GM12864 (cell line): ENCODE results near the gene CCSER2.

Source experiments
- DNase-seq: peaks from one replicate; pipeline ENCODE4 v3.0.0-alpha.2; 2011; ENCODE audit warnings: low read depth
- H3K4me3 ChIP-seq: 2 replicates; pipeline ENCODE4 v1.5.1; 2011; ENCODE audit warnings: mild to moderate bottlenecking, low read depth, low read length, control low read depth
- TF ChIP-seq, protein P1 (sequence below): IDR thresholded peaks from 2 replicates; pipeline ENCODE4 v1.5.1; 2011; ENCODE audit warnings: low read depth, mild to moderate bottlenecking, moderate library complexity, low read length, control low read depth, inconsistent platforms; ENCODE audit errors: missing control alignments

CCSER2 gene

DNA sequence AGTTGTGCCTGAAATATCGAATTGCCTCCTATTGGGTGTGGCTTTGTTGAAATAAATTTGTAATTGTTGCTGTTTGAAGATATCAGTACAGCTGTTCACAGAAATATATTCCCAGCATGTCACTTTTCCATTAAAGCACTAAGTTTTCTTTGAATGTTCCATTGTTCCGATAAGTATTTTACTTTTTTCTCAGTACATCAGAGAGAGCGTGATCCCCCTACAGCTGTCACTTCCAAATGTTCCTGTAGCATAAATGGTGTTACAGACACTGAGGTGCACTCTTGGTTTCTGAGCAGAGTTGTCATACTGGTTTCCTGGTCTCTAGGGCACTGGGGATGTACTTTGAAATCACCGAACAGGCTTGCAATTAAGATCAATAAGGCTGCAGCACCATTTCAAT, 189.2 kb downstream of the CCSER2 start:
- H3K4me3 ChIP-seq = no peak overlapping the region
- no peak for DNase-seq
- TF ChIP-seq, protein P1, sequence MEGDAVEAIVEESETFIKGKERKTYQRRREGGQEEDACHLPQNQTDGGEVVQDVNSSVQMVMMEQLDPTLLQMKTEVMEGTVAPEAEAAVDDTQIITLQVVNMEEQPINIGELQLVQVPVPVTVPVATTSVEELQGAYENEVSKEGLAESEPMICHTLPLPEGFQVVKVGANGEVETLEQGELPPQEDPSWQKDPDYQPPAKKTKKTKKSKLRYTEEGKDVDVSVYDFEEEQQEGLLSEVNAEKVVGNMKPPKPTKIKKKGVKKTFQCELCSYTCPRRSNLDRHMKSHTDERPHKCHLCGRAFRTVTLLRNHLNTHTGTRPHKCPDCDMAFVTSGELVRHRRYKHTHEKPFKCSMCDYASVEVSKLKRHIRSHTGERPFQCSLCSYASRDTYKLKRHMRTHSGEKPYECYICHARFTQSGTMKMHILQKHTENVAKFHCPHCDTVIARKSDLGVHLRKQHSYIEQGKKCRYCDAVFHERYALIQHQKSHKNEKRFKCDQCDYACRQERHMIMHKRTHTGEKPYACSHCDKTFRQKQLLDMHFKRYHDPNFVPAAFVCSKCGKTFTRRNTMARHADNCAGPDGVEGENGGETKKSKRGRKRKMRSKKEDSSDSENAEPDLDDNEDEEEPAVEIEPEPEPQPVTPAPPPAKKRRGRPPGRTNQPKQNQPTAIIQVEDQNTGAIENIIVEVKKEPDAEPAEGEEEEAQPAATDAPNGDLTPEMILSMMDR = no peak

DNA sequence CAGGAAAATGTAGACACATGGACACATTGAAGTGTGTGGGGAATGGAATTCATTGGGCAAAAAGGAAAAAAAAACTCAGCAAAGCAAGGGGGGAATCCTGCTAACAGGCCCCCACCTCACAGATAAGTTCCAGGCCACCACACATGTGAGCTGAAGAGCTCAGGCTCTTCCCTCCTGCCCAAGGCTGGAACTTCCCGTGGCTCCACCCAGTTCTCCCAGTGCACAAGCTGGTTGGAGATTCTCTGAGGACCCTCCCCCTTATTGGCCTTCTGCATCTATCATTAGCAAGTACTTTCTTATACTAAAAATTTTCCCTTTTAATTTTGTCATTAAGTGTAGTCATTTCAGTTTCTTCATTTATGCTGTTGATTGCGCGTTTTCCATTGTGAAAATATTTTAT, 190.8 kb downstream of the CCSER2 start:
- TF ChIP-seq, protein P1 = no peak
- no peak overlapping the region for H3K4me3 ChIP-seq
- no peak for DNase-seq

DNA sequence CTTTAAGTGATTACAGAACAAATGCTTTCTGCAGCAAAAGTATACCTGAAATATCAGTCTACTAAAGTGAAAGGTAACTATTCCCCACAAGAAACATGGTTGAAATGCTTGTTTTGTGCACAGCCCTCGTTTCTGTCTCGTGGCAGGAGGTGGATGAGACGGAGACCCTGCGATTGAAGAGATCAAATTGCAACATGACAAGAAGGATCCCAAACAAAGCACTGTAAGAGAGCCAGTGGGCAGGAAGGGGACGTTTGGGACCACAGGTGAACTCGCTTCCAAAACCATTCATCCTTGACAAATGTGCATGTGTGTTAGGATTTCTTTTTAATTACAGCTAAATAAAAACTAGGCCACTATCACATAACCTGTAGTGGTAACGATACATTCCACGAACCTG, 192.6 kb downstream of the CCSER2 start:
- H3K4me3 ChIP-seq = no peak overlapping the region
- DNase-seq = no peak
- TF ChIP-seq, protein P1 = no peak

DNA sequence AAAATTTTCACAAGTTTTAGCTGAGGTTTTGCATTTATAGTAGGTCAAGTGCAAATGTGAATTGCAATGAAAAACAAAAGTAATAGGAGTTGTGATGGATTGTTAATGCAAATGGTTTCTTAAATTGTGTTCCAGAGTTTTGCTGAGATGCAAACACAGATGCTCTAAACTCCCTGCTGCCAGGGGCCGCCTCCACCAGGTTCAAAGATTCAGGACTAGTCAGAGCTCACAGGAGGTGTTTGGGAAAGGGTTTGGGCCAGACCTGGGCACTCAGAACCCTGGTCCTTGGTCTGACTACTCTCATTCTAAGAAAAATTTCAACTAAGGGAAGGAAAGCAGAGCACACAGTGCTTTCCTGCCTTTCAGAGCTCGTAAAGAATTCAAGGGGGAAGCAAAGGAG, 193.1 kb downstream of the CCSER2 start:
- TF ChIP-seq, protein P1 = no peak
- DNase-seq = no peak
- H3K4me3 ChIP-seq = no peak overlapping the region

DNA sequence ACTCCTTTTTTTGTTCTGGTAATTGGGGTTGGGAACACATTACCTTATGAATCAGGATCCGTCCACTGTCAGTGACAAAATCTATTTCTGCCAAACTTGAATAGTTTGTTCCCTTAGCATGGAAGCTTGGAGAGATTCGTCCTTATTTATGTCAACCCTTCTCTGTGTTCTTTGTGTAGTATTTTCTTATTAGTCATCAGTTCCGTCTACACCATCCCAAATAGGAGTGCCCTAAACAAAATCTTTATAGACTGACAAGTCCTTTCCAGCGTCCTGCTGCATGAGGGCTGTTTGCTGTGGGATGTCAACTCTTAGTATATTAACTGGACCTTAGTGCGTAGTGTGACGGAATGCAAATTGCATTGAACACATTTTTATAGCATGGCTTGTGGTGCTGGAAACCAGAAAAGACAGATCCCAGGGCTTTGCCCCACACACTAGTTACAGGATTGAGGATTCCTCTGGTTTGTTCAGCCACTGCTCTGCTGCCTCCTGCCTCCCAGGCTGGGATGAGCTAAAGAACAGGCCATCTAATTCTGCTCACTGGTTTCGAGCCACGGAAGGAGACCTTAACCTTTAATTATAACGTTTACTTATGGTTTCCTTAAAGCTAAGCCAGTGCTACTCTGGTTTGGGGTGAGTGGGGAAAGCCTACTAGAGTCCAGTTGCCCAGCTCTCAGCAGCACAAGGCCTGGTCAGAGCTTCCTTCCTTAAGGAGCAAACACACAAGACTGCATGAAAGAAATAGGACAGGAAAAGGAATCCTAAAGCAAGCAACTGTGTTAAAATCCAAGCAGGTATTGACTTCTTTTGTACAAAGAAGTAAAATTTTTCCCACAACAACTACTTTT, 194.4 kb downstream of the CCSER2 start:
- no peak overlapping the region for H3K4me3 ChIP-seq
- no peak for DNase-seq
- TF ChIP-seq, protein P1 = no peak

DNA sequence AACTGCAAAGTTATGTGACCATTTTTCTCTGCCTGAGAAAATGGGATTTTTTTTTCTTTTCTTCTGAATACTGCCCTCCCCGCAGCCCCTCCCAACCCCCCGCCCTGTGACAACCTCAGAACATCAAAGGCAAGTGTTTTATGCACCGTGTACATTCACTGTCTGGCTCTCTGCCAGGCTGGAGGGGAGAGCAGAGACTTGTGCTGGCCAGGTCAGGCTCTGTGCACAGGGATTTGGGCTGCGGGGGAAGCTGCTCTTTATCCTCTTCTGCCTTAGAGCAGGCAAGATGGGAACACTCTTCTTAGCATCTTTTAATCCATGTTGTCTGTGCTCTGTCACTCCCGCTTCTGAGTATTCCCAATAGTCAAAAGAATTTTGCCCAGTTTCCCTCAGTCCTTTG, 195.1 kb downstream of the CCSER2 start:
- DNase-seq = no peak
- TF ChIP-seq, protein P1 = no peak
- H3K4me3 ChIP-seq = no peak overlapping the region

DNA sequence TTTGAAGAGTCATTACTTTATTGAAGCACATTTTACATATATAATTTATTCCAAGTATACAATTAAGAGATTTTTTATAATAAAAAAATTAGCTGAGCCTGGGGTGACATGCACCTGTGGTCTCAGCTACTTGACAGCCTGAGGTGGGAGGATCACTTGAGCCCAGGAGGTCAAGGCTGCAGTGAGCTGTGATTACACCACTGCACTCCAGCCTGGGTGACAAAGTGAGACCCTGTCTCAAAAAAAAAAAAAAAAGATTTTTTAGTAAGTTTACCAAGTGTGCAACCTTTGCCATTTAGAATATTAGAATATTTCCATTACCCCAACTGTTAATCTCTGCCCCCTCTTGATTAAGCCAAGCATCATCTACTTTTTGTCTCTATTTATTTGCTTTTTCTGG, 196.0 kb downstream of the CCSER2 start:
- H3K4me3 ChIP-seq = no peak overlapping the region
- TF ChIP-seq, protein P1 = no peak
- no peak for DNase-seq
